Midbrain (tissue), 1 donor: ENCODE results near the gene HID1.
"Not testable (repeated sequence)": the region's sequence is repeated elsewhere in the genome, so short reads cannot be mapped to it uniquely, and the experiment has no call there.

Source experiments
- DNase-seq: peaks from one replicate; lab custom pipeline; 2025; lab: John Stamatoyannopoulos, UW

The HID1 gene

GRCh38 chr17:74970395-74970794 is 2.2 kb downstream of the HID1 start:
- DNase-seq, result no peak

GRCh38 chr17:74969501-74969900 is 3.1 kb downstream of the HID1 start:
- DNase-seq, result not testable (repeated sequence)

- DNase-seq, result no peak
Observed at GRCh38 chr17:74968361-74968780, 4.2 kb downstream of the HID1 start.

GRCh38 chr17:74964988-74965622 is 7.5 kb downstream of the HID1 start:
- no peak for DNase-seq

GRCh38 chr17:74964246-74964761 is 8.3 kb downstream of the HID1 start:
- no peak for DNase-seq

- no peak for DNase-seq
Observed at GRCh38 chr17:74963656-74964055, 8.9 kb downstream of the HID1 start.

- peak; percentile 73 for DNase-seq
Observed at GRCh38 chr17:74962622-74963394, 9.8 kb downstream of the HID1 start.

GRCh38 chr17:74961657-74962350 is 10.8 kb downstream of the HID1 start:
- DNase-seq, result peak; percentile 85

GRCh38 chr17:74960570-74961342 is 11.8 kb downstream of the HID1 start:
- DNase-seq, result no peak

GRCh38 chr17:74959826-74960515 is 12.6 kb downstream of the HID1 start:
- DNase-seq, result no peak

GRCh38 chr17:74957935-74958740 is 14.4 kb downstream of the HID1 start:
- peak; percentile 52 for DNase-seq

- no peak for DNase-seq
Observed at GRCh38 chr17:74956093-74956492, 16.5 kb downstream of the HID1 start.

- no peak for DNase-seq
Observed at GRCh38 chr17:74954665-74955421, 17.7 kb downstream of the HID1 start.

GRCh38 chr17:74954115-74954514 is 18.4 kb downstream of the HID1 start:
- no peak for DNase-seq

- no peak for DNase-seq
Observed at GRCh38 chr17:74953134-74953687, 19.3 kb downstream of the HID1 start.

GRCh38 chr17:74952431-74953133 is 20.0 kb downstream of the HID1 start:
- DNase-seq, result no peak

- DNase-seq, result no peak
Observed at GRCh38 chr17:74951680-74952421, 20.7 kb downstream of the HID1 start.

GRCh38 chr17:74951065-74951464 is 21.5 kb downstream of the HID1 start:
- no peak for DNase-seq
